Activated T-cell treated with anti-CD3 and anti-CD28 coated beads for 1 hour (primary cell): ENCODE measurements around the gene FAM53B.

Experiments used
- DNase-seq: peaks from one replicate; pipeline ENCODE4 v3.0.0-alpha.2; 2020; ENCODE audit warnings: low read depth

The FAM53B gene

GRCh38 chr10:124708246-124708779 lies 35.9 kb downstream of the FAM53B start:
- no peak for DNase-seq

DNA sequence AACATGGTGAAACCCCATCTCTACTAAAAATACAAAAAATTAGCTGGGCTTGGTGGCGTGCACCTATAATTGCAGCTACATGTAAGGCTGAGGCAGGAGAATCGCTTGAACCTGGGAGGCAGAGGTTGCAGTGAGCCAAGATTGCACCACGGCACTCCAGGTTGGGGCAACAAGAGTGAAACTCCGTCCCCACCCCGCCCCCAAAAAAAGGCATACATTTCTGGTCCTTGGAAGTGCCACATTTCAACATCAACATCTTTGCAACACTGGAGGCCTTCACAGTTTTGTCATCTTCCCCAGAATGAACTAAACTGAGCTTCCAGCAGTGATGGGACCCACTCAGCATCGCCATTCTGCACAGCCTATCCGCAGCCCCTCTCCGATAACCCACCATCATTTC lies 36.6 kb downstream of the FAM53B start:
- DNase-seq, result no peak

DNA sequence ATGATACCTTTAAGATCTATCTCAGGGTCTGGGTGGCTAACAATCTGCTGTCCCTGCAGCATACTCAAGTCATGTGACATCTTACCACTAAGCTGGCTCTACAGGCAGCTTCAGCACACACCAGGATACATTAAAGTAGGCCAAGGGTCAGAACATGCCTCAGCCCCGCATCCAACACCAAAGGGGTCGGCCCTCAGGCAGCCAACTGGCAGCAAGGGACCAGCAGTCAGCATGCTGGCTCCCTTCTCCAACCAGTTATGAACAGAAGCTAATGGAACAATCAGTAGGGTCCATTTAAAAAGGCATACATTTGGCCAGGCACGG lies 37.1 kb downstream of the FAM53B start:
- no peak for DNase-seq

GRCh38 chr10:124706462-124707143 lies 37.6 kb downstream of the FAM53B start:
- no peak for DNase-seq

DNA sequence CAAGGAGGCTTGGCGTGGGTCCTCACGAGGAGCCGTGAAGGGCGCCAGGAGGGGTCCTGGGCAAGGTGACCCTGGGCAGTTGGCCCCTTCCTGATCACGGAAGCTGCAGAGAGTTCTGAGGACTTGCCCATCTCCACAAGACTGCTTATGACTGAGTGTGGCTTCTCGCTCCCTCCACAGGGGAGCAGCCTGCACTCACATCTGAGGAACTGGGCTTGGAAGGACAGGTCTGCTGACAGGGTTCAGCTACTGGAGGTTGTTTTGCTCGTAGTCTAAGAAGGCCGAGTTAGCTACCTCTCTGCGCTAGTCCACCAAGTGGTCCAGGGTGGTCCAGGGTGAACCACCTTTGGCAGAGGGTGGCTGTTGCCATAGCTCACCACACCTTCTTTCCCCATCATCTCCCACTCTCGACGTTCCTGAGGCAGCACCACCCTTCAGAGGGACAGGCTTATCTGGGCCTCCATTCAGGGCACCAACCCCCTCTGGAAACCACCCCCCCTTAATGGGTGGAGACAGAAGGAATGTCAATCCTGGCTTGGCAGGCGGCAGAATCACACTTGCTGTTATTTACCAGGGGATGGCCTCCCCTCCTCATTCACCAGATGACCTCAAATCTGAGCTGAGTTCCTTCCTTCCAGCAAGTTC lies 38.2 kb downstream of the FAM53B start:
- DNase-seq, result no peak

DNA sequence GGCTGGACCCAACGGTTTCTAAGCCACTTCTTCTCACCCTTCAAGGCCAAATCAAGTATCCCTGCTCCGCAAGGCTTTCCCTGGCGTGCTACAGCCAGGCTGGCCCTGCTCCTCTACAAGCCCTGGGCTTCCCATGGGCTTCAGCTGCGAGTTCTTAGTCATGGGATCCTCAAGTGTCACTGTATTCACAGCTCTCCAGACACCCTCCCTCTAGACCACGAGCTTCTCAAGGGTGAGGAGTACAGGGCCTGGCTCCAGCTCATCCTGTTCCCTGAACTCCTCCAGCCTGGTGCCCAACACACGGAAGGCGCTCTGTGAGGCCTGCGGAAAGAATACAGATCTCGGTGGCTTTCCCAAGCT lies 38.8 kb downstream of the FAM53B start:
- DNase-seq, result no peak

- no peak for DNase-seq
Measured at GRCh38 chr10:124704428-124705380, 39.5 kb downstream of the FAM53B start.

DNA sequence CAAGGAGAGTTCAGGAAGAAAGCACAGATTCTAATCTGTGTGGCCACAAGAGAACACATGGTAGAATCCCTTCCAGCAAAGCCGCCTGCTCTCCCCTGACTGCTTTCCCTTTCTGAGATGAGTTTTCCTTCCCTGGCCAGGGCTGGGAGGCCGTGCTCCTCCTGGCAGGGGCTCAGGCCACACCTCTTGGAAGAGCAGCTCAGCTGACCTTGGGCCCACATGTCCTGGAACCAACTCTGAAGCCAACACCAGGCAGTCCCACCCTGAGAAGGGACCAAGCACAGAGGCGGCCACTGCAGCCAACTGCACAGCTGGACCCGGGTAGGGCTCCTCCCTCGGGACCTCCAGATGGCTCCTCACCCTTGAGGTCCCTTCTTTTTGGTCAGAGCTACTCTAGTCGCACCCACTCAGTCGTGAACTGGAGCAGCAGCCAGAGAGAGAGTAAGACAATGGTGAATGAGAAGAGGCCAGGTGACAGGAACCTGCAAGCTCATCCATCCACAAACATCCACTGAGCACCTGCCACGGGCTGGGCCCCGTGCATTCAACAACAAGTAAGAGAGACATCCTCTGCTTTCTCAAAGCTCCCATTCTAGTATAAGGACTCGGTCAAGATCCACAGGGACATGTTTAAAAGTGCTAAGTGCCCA lies 40.3 kb downstream of the FAM53B start:
- no peak for DNase-seq

GRCh38 chr10:124703372-124703771 lies 40.8 kb downstream of the FAM53B start:
- DNase-seq, result no peak

DNA sequence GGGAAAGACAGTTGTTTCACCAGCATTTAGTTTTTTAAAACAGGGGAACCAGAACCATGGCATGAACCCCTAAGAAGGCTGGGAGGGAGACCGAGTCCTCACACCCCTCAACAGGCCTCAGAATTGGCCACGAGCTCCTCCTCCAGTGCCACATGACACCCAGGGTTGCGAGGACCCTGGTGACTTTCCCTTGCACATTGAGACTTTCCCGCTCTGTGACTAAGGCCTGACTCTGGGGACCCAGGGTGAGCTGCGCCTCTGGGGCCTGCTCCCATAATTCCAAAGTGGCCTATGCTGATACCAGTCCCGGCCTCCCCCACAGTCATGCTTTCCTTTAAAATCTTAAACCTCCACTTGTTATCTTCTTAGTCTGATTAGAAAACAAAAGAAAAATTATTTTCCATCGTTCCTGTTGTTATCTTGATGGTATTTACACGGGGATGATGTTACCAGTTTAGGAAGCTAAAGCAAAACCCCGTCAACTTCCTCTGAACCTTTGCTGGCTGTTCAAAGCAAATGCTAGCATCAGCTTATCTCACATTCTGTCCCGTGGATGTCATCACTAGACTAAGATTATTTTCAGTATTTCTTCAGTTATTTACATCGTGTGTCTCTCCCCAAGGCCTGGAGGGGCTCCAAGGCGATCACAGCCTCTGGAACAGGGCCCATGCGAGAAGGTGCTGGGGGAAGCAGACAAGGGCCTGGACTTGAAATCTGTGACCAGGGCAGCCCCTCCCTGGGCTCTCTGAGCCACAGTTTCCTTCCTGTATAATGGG lies 42.1 kb downstream of the FAM53B start:
- no peak for DNase-seq

- DNase-seq, result no peak
Measured at GRCh38 chr10:124701435-124701834, 42.7 kb downstream of the FAM53B start.

- no peak for DNase-seq
Measured at GRCh38 chr10:124701038-124701365, 43.2 kb downstream of the FAM53B start.

GRCh38 chr10:124700293-124701037 lies 43.7 kb downstream of the FAM53B start:
- no peak for DNase-seq

DNA sequence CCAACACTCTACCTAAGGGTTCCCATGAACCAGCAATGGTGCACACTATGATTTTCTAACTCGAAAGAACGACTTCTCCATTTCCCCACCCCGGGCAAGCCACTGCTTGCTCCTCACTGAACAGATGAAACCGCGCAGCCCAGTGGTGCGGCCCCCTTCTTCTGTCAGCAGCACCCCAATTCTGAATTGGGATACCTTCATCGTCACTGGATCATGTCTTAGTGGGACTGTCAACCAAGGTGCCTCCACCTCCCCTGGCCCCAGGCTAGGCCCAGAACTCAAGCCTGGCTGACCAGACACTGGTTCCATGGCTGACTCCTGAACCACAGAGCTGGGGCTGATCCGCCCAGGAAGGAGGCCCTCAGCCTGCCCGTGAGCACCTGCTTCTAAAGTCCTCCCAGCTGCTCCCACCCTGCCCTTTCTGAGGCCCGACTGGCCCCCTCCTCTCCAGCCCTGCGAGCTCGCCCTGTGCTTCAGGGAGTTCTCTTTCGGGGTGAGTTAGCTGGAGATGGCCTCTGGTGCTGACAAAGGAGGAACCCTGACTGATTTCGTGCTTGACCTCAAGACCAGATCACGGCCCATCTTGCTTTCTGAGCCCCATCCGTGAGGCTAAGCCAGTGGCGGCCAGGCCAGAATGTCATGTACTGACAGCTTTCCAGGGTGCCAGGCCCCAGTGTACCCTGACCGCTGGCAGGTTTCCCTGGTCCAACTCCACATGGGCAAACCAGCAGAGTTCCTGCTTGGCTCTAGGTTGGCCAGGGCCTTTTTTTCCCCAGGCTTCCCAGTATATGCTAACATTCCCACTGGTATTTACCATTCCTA lies 44.5 kb downstream of the FAM53B start:
- DNase-seq, result no peak

GRCh38 chr10:124698545-124699469 lies 45.4 kb downstream of the FAM53B start:
- no peak for DNase-seq

DNA sequence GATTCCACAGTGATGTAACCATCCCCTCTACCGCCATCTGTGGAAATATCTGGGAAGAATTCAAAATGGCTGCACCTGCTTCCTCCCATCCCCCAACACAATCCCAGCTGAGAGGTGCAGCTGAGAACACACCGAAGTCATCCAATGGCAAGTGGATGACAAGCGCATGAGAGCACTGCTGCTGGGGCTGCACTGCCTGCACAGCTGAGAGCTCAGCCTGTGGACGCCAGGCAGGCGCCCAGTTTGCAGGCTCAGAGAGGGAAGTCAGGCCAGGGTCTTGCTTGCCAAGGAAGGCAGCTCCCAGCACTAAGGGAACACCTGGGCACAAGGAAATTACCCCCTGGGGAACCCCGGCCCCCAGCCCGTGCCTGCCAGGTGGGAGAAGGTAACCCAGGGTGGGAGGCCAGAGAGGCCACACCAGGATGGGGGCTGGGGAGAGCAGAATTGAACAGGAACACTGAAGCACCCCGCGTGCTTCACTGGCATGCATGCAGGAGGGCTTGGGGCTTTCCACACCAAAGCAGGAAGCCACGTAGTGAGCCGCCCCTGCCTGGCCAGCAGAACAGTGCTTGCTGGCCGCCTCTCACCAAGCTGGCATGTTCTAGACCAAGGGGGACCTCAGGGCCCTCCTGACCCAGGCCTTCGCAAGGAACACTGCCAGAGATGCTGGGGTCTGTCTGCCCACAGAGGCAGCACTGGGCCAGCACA lies 46.2 kb downstream of the FAM53B start:
- DNase-seq, result no peak

- no peak for DNase-seq
Measured at GRCh38 chr10:124697443-124697836, 46.7 kb downstream of the FAM53B start.
